Astrocyte (in vitro differentiated cells and primary cell): ENCODE measurements around the gene SLC1A1. TPM values are rescaled to one million over a fixed set of nuclear protein-coding genes. Genes with fewer than 3 reads are reported as not detected.

Source experiments
- DNase-seq: peaks from one replicate; pipeline ENCODE4 v3.0.0-alpha.2; 2010; ENCODE audit warnings: low read depth
- FAIRE-seq: peaks from 2 replicates; lab custom pipeline; 2011; peaks lifted over from hg19 to GRCh38; lab: Jason Lieb, UNC
- H2AFZ ChIP-seq: 2 replicates; pipeline ENCODE4 v1.6.0; 2012; ENCODE audit warnings: low read depth, low read length, inconsistent platforms
- H3K27ac ChIP-seq: 2 replicates; pipeline ENCODE4 v1.5.1; 2011; ENCODE audit warnings: low read depth, low read length, inconsistent platforms
- H3K27me3 ChIP-seq: 2 replicates; pipeline ENCODE4 v1.6.0; 2011; ENCODE audit warnings: low read length, inconsistent platforms; ENCODE audit not compliant: insufficient read depth
- H3K36me3 ChIP-seq: 2 replicates; pipeline ENCODE4 v1.5.1; 2011; ENCODE audit warnings: low read length, inconsistent platforms; ENCODE audit not compliant: insufficient read depth
- H3K4me1 ChIP-seq: 2 replicates; pipeline ENCODE4 v1.5.1; 2011; ENCODE audit warnings: low read length, inconsistent platforms; ENCODE audit not compliant: insufficient read depth
- H3K4me2 ChIP-seq: 2 replicates; pipeline ENCODE4 v1.6.0; 2012; ENCODE audit warnings: low read length, inconsistent platforms
- H3K4me3 ChIP-seq: 2 replicates; pipeline ENCODE4 v1.5.1; 2011; ENCODE audit warnings: low read depth, mild to moderate bottlenecking, low read length, inconsistent platforms; ENCODE audit not compliant: insufficient read depth
- H3K79me2 ChIP-seq: 2 replicates; pipeline ENCODE4 v1.6.0; 2012; ENCODE audit warnings: mild to moderate bottlenecking, low read length, inconsistent platforms; ENCODE audit not compliant: insufficient read depth
- H3K9ac ChIP-seq: 2 replicates; pipeline ENCODE4 v1.6.0; 2012; ENCODE audit warnings: mild to moderate bottlenecking, low read length, inconsistent platforms
- H3K9me3 ChIP-seq: 2 replicates; pipeline ENCODE4 v1.5.1; 2012; ENCODE audit warnings: low read depth, mild to moderate bottlenecking, low read length, inconsistent platforms; ENCODE audit not compliant: insufficient read depth
- H4K20me1 ChIP-seq: 2 replicates; pipeline ENCODE4 v1.6.0; 2012; ENCODE audit warnings: low read length, inconsistent platforms; ENCODE audit not compliant: insufficient read depth
- H3K27ac Mint-ChIP-seq: one replicate; pipeline ENCODE4 v1.8.0; 2021; ENCODE audit warnings: mild to moderate bottlenecking, mixed read lengths; ENCODE audit not compliant: unreplicated experiment
- H3K27me3 Mint-ChIP-seq: one replicate; pipeline ENCODE4 v1.8.0; 2021; ENCODE audit warnings: low read depth, mixed read lengths; ENCODE audit not compliant: unreplicated experiment
- H3K36me3 Mint-ChIP-seq: one replicate; pipeline ENCODE4 v1.8.0; 2021; ENCODE audit warnings: low read depth, mixed read lengths; ENCODE audit not compliant: unreplicated experiment
- H3K4me1 Mint-ChIP-seq: one replicate; pipeline ENCODE4 v1.8.0; 2021; ENCODE audit warnings: low read depth, mixed read lengths; ENCODE audit not compliant: unreplicated experiment
- H3K4me3 Mint-ChIP-seq: one replicate; pipeline ENCODE4 v1.8.0; 2021; ENCODE audit warnings: mild to moderate bottlenecking, moderate library complexity, mixed read lengths; ENCODE audit not compliant: unreplicated experiment
- H3K9me3 Mint-ChIP-seq: one replicate; pipeline ENCODE4 v1.8.0; 2021; ENCODE audit warnings: mild to moderate bottlenecking, mixed read lengths; ENCODE audit not compliant: unreplicated experiment
- CTCF ChIP-seq: IDR thresholded peaks from 2 replicates; pipeline ENCODE4 v1.5.1; 2011; ENCODE audit warnings: low read depth, mild to moderate bottlenecking, inconsistent platforms, low read length, moderate library complexity; ENCODE audit not compliant: insufficient read depth
- EZH2 ChIP-seq: IDR thresholded peaks from 2 replicates; pipeline ENCODE4 v1.6.1; 2012; ENCODE audit warnings: mild to moderate bottlenecking, low read length, inconsistent platforms; ENCODE audit not compliant: insufficient read depth
- total RNA-seq: library from RNA; stranded (reverse); gene quantifications from 2 replicates; pipeline ENCODE4 v1.2.1, GENCODE V29; 2021

The SLC1A1 gene
- total RNA-seq, 1 donor from 2014 or later = 6.7 TPM

- peaks cover 7% of the 10 kb centered on the region for H3K4me1 ChIP-seq
- no peak for FAIRE-seq
Observed at GRCh38 chr9:4494332-4494731, 4.1 kb downstream of the SLC1A1 start.

GRCh38 chr9:4494806-4495205 lies 4.5 kb downstream of the SLC1A1 start:
- Histone ChIP-seq H3K79me2 (no peaks in the 10 kb centered on the region), H3K36me3 (no peaks in the 10 kb centered on the region), H3K27ac (no peak overlapping the region), H4K20me1 (no peaks in the 10 kb centered on the region), H3K9ac (no peak overlapping the region), H3K27me3 (no peaks in the 10 kb centered on the region), H2AFZ (no peak overlapping the region), H3K9me3 (no peaks in the 10 kb centered on the region), H3K4me1 (peaks cover 5% of the 10 kb centered on the region), H3K4me3 (no peak overlapping the region), H3K4me2 (no peak overlapping the region)
- DNase-seq = no peak
- no peaks in the 10 kb centered on the region for H3K4me1 Mint-ChIP-seq
- H3K27ac Mint-ChIP-seq = no peak overlapping the region
- FAIRE-seq = no peak
- peaks cover 2% of the 10 kb centered on the region for H3K9me3 Mint-ChIP-seq
- peaks cover 3% of the 10 kb centered on the region for H3K27me3 Mint-ChIP-seq
- H3K4me3 Mint-ChIP-seq = no peak overlapping the region
- TF ChIP-seq CTCF (no peak), EZH2 (no peak)
- H3K36me3 Mint-ChIP-seq = peaks cover 7% of the 10 kb centered on the region

More at GRCh38 chr9:4494332-4494731, 4.1 kb downstream of the SLC1A1 start:
- Mint-ChIP-seq H3K4me1 (no peaks in the 10 kb centered on the region), H3K9me3 (peaks cover 2% of the 10 kb centered on the region), H3K4me3 (no peak overlapping the region), H3K36me3 (peaks cover 7% of the 10 kb centered on the region), H3K27ac (no peak overlapping the region), H3K27me3 (peaks cover 3% of the 10 kb centered on the region)
- Histone ChIP-seq H3K27me3 (peaks cover 2% of the 10 kb centered on the region), H3K79me2 (no peaks in the 10 kb centered on the region), H2AFZ (no peak overlapping the region), H3K4me3 (no peak overlapping the region), H3K9ac (no peak overlapping the region), H4K20me1 (no peaks in the 10 kb centered on the region), H3K27ac (no peak overlapping the region), H3K4me2 (no peak overlapping the region), H3K36me3 (no peaks in the 10 kb centered on the region), H3K9me3 (no peaks in the 10 kb centered on the region)
- DNase-seq = no peak
- TF ChIP-seq EZH2 = no peak
- no peak for TF ChIP-seq CTCF

GRCh38 chr9:4495537-4495936 lies 5.3 kb downstream of the SLC1A1 start:
- Histone ChIP-seq H4K20me1 (no peaks in the 10 kb centered on the region), H3K27ac (no peak overlapping the region), H3K9ac (no peak overlapping the region), H3K4me1 (peaks cover 4% of the 10 kb centered on the region), H3K9me3 (no peaks in the 10 kb centered on the region), H3K4me3 (no peak overlapping the region), H3K79me2 (no peaks in the 10 kb centered on the region), H3K4me2 (no peak overlapping the region), H3K27me3 (no peaks in the 10 kb centered on the region), H2AFZ (no peak overlapping the region), H3K36me3 (no peaks in the 10 kb centered on the region)
- H3K4me3 Mint-ChIP-seq = no peak overlapping the region
- DNase-seq = no peak
- no peak for FAIRE-seq
- H3K36me3 Mint-ChIP-seq = peaks cover 7% of the 10 kb centered on the region
- H3K27me3 Mint-ChIP-seq = peaks cover 3% of the 10 kb centered on the region
- no peaks in the 10 kb centered on the region for H3K4me1 Mint-ChIP-seq
- peaks cover 2% of the 10 kb centered on the region for H3K9me3 Mint-ChIP-seq
- H3K27ac Mint-ChIP-seq = no peak overlapping the region
- TF ChIP-seq EZH2 = no peak
- no peak for TF ChIP-seq CTCF
